GM21367 (cell line): ENCODE results near the gene COL5A3.
"Not testable (repeated sequence)": the region's sequence is repeated elsewhere in the genome, so short reads cannot be mapped to it uniquely, and the experiment has no call there.

Experiments used
- ATAC-seq: cut with Tn5 transposase; IDR thresholded peaks from one replicate; pipeline ENCODE4 v1.9.1; 2021; ENCODE audit not compliant: unreplicated experiment

Gene COL5A3

GRCh38 chr19:9972103-9972502 lies 38.2 kb downstream of the COL5A3 start:
- no peak for ATAC-seq

GRCh38 chr19:9971166-9971897 lies 39.0 kb downstream of the COL5A3 start:
- ATAC-seq = no peak

GRCh38 chr19:9970481-9970880 lies 39.8 kb downstream of the COL5A3 start:
- no peak for ATAC-seq

GRCh38 chr19:9969688-9969975 lies 40.7 kb downstream of the COL5A3 start:
- ATAC-seq = no peak

GRCh38 chr19:9968820-9969687 lies 41.2 kb downstream of the COL5A3 start:
- ATAC-seq = no peak

- no peak for ATAC-seq
These were observed 43.0 kb downstream of the COL5A3 start for GRCh38 chr19:9967326-9967725.

GRCh38 chr19:9966448-9966847 lies 43.9 kb downstream of the COL5A3 start:
- no peak for ATAC-seq

- ATAC-seq = no peak
These were observed 44.3 kb downstream of the COL5A3 start for GRCh38 chr19:9966024-9966423.

- ATAC-seq = no peak
These were observed 47.5 kb downstream of the COL5A3 start for GRCh38 chr19:9962623-9963290.

GRCh38 chr19:9961103-9961502 lies 49.2 kb downstream of the COL5A3 start:
- ATAC-seq = no peak

- ATAC-seq = no peak
These were observed 51.9 kb downstream of the COL5A3 start for GRCh38 chr19:9958379-9958821.

GRCh38 chr19:9956956-9957355 lies 53.3 kb downstream of the COL5A3 start:
- ATAC-seq = no peak

GRCh38 chr19:9953802-9954542 lies 56.3 kb downstream of the COL5A3 start:
- ATAC-seq = no peak

- no peak for ATAC-seq
These were observed 58.0 kb downstream of the COL5A3 start for GRCh38 chr19:9952276-9952675.

GRCh38 chr19:9947441-9947840 lies 62.9 kb downstream of the COL5A3 start:
- no peak for ATAC-seq

GRCh38 chr19:9946528-9947125 lies 63.7 kb downstream of the COL5A3 start:
- not testable (repeated sequence) for ATAC-seq

- no peak for ATAC-seq
These were observed 64.9 kb downstream of the COL5A3 start for GRCh38 chr19:9945319-9945966.

GRCh38 chr19:9943744-9944143 lies 66.6 kb downstream of the COL5A3 start:
- no peak for ATAC-seq

- ATAC-seq = no peak
These were observed 68.6 kb downstream of the COL5A3 start for GRCh38 chr19:9941671-9942070.

- ATAC-seq = no peak
These were observed 69.1 kb downstream of the COL5A3 start for GRCh38 chr19:9941231-9941630.
